ENCODE data around the gene MTAP.

GRCh38 chr9:21840647-21841046, 38.2 kb downstream of the MTAP start:
- no peak for TF ChIP-seq CTCF (IDR thresholded peaks at IDR 0.05)
- TF ChIP-seq EZH2 (IDR thresholded peaks at IDR 0.05; ENCODE audit: borderline replicate concordance, insufficient read depth, low read depth, low read length, poor library complexity, severe bottlenecking), result no peak

All from B cell (primary cell).